HEK293T (cell line): ENCODE results near the gene GNG2.

ENCODE experiments used
- BHLHE40 ChIP-seq: fragments of 450-650 bp; IDR thresholded peaks from 2 replicates; pipeline ENCODE4 v1.6.1; 2016; ENCODE audit warnings: mild to moderate bottlenecking, moderate library complexity, borderline replicate concordance
- ELF4 ChIP-seq: fragments of 450-650 bp; IDR thresholded peaks from 2 replicates; pipeline ENCODE4 v1.6.1; 2017; ENCODE audit warnings: antibody characterized with exemption
- LEF1 ChIP-seq: fragments of 450-650 bp; IDR thresholded peaks from 2 replicates; pipeline ENCODE4 v1.6.1; 2017; ENCODE audit warnings: mild to moderate bottlenecking, borderline replicate concordance
- NFRKB ChIP-seq: fragments of 450-650 bp; IDR thresholded peaks from 2 replicates; pipeline ENCODE4 v1.6.1; 2016; ENCODE audit warnings: mild to moderate bottlenecking, moderate library complexity
- PKNOX1 ChIP-seq: fragments of 450-650 bp; IDR thresholded peaks from 2 replicates; pipeline ENCODE4 v1.6.1; 2016
- SP1 ChIP-seq: fragments of 450-650 bp; IDR thresholded peaks from 2 replicates; pipeline ENCODE4 v1.6.1; 2017
- SUZ12 ChIP-seq: fragments of 450-650 bp; IDR thresholded peaks from 2 replicates; pipeline ENCODE4 v1.6.1; 2016; ENCODE audit warnings: mild to moderate bottlenecking
- TARDBP ChIP-seq: fragments of 450-650 bp; IDR thresholded peaks from 2 replicates; pipeline ENCODE4 v1.6.1; 2016
- ZNF384 ChIP-seq: fragments of 450-650 bp; IDR thresholded peaks from 2 replicates; pipeline ENCODE4 v1.6.1; 2016

- TF ChIP-seq SUZ12 (no peak), BHLHE40 (no peak), SP1 (no peak), NFRKB (no peak), ZNF384 (no peak), PKNOX1 (no peak), LEF1 (no peak), TARDBP (no peak), ELF4 (no peak)
Observed at GRCh38 chr14:51939226-51939625, 78.8 kb downstream of the GNG2 start.
